Upper lobe of left lung (tissue), 4 donors: ENCODE data around the gene F2RL3.

Experiments
- EP300 ChIP-seq, 4 donors: sonication (generic); formaldehyde crosslinking; IDR thresholded peaks; one replicate each; pipeline ENCODE4 v1.5.1; 2017; ENCODE audit warnings: antibody characterized with exemption in 4 of 4, control low read depth in 2 of 4
- POLR2A ChIP-seq, 4 donors: fragments of 450-650 bp; IDR thresholded peaks; one replicate each; pipeline ENCODE4 v1.5.1; 2016 to 2017; ENCODE audit warnings: antibody characterized with exemption in 4 of 4, mild to moderate bottlenecking in 2 of 4
- TF ChIP-seq, protein P1 (sequence below), 6 experiments: fragments of 450-650 bp in 4 of 6; fragments of 200-600 bp in 2 of 6; sonication (generic) in 2 of 6; IDR thresholded peaks; one replicate each; pipeline ENCODE4 v1.5.1; 2016 to 2019; ENCODE audit warnings: antibody characterized with exemption in 6 of 6

DNA sequence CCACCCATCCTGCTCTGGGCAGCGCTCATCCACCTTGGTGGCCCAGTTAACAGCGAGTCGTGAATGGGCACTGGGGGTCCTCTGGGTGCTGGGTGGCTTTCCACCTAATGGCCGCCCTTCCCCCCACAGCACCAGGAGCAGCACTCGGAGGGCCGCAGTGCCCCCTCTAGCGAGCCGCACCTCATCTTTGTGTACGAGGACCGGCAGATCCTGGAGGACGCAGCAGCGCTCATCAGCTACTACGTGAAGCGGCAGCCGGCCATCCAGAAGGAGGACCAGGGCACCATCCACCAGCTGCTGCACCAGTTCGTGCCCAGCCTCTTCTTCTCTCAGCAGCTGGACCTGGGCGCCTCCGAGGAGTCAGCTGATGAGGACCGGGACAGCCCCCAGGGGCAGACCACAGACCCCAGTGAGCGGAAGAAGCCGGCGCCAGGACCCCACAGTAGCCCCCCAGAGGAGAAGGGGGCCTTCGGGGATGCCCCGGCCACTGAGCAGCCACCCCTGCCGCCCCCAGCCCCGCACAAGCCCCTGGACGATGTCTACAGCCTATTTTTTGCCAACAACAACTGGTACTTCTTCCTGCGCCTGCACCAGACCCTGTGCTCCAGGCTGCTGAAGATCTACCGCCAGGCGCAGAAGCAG lies 19.3 kb upstream of the F2RL3 start:
- TF ChIP-seq, protein P1, sequence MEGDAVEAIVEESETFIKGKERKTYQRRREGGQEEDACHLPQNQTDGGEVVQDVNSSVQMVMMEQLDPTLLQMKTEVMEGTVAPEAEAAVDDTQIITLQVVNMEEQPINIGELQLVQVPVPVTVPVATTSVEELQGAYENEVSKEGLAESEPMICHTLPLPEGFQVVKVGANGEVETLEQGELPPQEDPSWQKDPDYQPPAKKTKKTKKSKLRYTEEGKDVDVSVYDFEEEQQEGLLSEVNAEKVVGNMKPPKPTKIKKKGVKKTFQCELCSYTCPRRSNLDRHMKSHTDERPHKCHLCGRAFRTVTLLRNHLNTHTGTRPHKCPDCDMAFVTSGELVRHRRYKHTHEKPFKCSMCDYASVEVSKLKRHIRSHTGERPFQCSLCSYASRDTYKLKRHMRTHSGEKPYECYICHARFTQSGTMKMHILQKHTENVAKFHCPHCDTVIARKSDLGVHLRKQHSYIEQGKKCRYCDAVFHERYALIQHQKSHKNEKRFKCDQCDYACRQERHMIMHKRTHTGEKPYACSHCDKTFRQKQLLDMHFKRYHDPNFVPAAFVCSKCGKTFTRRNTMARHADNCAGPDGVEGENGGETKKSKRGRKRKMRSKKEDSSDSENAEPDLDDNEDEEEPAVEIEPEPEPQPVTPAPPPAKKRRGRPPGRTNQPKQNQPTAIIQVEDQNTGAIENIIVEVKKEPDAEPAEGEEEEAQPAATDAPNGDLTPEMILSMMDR (IDR thresholded peaks at IDR 0.05) = no peak
- TF ChIP-seq POLR2A (IDR thresholded peaks at IDR 0.05) = no peak
- no peak for TF ChIP-seq EP300 (IDR thresholded peaks at IDR 0.05)
